Measurements from ENCODE around the gene NPW.

Gene NPW

GRCh38 chr16:2019518-2019920, at the start of gene NPW:
Gene NPW (plus strand): TSS chr16:2019785.
- DNase-seq (ENCODE audit: low read depth): no peak

- DNase-seq (ENCODE audit: low read depth): peak; percentile 62
These were observed 47.6 kb upstream of the NPW start, which contains the start of gene TBL3 for GRCh38 chr16:1971796-1972489. Gene TBL3 (plus strand): TSS chr16:1972053. CDS start chr16:1972165, 112 bp downstream.

DNA sequence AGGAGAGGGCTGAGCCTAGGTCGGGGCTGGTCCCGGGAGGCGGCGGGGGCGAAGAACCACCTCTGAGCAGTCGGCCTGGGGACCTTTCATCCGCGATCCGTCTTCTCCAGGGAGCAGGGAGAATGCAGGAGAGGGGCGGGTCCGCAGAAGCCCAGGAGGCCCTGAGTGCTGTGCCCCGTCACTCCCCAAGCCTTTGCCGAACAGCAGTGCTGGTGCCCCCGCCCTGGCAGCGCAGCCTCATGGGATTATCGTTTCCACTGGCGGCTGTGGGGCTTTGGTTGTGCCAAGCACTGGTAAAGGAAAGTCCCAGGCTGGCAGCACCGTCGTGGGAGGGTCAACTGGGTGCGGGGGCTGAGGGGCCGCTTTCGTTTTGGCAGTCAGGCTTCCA, 47.1 kb upstream of the NPW start:
- DNase-seq (ENCODE audit: low read depth): no peak

DNA sequence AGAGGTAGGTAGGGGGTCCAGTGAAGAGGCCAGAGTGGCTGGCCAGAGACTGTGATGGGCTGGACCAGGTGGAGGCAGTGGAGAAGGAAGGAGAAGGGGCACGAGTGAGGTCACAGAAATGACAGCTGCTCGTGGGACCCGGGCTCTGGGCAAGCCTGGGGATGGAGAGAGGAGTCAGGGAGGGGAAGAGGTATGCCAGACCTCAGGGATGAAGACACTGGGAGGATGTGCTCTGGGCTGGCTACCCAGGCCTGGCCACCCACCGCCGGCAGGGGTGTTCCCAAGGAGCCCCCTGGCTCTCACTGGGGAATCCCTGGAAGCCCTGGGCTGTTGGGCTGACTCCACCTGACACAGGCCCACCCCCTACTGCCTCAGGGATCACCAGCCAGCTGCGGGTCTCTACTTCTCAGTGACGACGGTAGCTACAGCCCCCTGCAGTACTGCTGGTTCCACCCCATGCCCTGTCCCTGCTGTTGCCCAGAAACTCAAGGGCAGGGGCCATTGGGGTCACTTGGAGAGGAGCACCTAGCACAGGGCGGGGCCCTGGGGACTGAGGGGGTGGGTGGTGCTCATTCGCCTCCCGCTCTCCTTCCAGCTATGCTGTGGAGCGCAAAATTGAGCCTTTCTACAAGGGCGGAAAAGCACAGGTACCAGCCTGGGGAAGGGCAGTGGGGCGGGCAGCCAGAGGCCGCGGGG, 46.0 kb upstream of the NPW start:
- DNase-seq (ENCODE audit: low read depth): no peak

DNA sequence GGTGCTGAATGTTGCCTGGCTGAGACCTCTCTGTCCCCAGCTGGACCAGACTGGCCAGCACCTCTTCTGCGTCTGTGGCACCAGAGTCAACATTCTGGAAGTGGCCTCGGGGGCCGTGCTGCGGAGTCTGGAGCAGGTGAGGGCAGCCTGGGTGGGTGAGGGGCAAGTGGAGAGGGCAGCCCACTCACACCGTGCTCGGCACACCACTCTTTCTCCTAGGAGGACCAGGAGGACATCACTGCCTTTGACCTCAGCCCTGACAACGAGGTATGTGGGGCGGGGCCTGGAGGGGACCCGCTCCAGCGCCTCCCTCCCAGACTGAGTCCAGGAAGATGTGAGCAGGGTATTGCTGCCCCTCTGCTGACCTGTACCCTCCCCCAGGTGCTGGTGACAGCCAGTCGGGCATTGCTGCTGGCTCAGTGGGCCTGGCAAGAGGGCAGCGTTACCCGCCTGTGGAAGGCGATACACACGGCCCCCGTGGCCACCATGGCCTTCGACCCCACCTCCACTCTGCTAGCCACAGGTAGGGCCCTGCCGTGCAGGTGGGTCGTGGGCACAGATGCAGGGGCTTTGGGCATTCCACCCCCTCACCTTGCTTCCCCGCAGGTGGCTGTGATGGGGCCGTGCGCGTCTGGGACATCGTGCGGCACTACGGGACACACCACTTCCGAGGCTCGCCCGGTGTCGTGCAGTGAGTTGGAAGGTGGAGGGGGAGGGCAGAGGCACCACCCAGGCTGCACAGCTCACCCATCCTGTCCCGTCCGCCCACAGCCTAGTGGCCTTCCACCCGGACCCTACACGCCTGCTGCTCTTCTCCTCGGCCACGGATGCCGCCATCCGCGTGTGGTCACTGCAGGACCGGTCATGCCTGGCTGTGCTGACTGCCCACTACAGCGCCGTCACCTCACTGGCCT, 45.2 kb upstream of the NPW start:
- no peak for DNase-seq (ENCODE audit: low read depth)

DNA sequence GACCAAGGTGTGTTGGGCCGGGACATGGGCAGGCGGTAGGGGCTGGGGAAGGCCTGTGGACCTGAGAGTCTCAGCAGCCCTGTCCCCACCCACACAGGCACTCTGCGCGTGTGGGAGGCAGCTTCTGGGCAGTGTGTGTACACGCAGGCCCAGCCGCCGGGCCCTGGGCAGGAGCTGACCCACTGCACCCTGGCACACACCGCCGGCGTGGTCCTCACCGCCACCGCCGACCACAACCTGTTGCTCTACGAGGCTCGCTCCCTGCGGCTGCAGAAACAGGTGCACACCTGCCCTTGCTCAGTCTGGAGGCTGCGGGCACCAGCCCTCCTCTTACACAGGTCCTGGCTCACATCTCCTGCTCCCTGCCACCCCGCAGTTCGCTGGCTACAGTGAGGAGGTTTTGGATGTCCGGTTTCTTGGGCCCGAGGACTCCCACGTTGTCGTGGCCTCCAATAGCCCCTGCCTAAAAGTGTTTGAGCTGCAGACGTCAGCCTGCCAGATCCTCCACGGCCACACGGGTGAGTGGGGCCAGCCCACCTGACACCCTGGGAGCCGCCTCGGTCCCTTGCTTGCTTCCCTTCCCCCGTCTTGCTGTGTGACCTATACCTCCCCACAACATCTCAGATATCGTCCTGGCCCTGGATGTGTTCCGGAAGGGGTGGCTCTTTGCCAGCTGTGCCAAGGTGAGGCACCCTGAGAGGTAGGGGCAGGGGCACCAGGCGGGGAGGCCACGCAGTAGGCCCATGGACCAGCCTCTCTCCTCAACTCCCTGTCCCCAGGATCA, 44.0 kb upstream of the NPW start:
- DNase-seq (ENCODE audit: low read depth): no peak

DNA sequence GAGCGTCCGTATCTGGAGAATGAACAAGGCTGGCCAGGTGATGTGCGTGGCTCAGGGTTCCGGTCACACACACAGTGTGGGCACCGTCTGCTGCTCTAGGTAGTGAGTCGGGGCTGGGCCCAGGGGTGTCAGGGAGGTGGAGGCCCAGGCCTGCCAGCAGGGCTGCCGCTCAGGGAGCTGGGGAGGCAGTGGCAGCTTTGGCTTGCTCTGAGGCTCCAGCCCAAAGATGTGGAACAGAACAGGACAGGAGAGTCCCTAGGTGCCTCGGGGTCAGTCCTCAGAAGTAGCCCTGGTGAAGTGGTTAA, 43.4 kb upstream of the NPW start:
- no peak for DNase-seq (ENCODE audit: low read depth)

DNA sequence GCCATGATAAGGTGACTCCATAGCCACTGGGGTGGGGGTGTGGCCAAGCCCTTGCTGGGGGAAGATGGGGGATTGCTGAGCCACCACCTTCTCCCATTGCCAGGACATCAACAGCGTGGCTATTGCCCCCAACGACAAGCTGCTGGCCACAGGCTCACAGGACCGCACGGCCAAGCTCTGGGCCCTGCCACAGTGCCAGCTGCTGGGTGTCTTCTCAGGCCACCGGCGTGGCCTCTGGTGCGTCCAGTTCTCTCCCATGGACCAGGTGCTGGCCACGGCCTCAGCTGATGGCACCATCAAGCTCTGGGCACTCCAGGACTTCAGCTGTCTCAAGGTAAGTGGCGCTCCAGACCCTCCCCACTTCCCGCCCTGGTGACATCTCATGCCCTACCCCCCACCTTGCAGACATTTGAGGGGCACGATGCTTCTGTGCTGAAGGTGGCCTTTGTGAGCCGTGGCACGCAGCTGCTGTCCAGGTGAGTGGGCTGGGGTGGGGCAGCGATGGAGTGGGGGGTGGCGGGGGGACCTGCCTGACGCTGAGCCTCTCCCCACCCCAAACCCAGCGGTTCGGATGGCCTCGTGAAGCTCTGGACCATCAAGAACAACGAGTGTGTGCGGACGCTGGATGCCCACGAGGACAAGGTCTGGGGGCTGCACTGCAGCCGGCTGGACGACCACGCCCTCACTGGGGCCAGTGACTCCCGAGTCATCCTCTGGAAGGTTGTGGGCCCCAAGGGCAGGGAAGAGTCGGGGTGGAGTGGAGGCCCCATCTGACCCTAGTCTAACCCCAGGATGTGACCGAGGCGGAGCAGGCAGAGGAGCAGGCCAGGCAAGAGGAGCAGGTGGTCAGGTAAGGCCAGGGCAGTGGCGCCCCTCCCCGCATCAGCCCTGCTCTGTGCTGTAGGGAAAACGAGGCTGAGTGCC, 42.4 kb upstream of the NPW start:
- DNase-seq (ENCODE audit: low read depth): no peak

DNA sequence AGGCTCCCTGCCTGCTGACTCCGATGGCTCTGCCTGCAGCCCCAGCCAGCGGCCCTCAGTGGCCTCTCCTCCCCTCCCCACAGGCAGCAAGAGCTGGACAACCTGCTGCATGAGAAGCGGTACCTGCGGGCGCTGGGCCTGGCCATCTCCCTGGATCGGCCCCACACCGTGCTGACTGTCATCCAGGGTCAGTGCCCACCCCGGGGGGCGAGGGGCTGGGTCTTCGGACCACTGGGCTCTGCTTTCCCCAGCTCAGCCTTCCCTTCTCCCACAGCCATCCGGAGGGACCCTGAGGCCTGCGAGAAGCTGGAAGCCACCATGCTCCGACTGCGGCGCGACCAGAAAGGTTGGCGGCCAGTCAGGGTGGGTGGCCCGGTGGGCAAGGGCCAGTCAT, 41.7 kb upstream of the NPW start:
- no peak for DNase-seq (ENCODE audit: low read depth)

- DNase-seq (ENCODE audit: low read depth): no peak
These were observed 41.0 kb upstream of the NPW start for GRCh38 chr16:1978476-1979120.

GRCh38 chr16:1979271-1980029, 40.1 kb upstream of the NPW start:
- no peak for DNase-seq (ENCODE audit: low read depth)

DNA sequence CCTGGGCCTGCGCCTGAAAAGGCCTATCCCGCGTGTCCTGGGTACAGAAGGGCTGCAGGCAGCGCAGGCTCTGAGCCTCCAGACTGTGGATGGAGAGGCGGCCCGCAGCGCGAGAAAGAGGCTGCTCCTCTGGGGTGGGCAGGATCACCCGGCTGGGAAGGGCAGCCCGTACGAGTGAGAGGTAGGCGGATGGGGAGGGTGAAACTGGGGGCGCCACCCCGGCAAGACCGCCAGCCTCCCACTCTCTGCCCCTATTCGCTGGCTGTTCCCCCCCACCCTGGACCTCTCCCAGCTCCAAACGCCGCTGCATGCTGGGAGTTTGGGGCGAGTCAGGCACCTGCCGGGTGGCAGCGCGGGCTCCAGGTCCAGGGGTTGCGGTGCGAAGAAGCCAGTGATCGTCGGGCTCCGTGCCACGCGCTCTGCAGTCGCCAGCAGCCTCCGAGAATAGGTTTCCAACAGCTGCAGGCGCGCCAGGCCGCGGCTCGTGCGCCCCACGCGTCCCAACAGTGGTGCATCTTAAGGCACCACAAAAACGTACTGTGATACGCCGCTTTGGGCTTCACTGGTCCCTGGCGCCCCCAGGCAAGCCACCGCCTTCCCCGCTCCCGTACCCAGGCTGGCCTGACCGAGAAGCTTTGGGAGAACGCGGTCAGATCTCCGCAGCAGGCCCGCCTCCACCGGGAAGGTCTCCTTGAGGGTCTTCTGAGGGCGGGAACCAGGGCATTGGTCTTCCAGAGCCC, 39.4 kb upstream of the NPW start:
- no peak for DNase-seq (ENCODE audit: low read depth)

GRCh38 chr16:1980770-1981087, 38.9 kb upstream of the NPW start:
- no peak for DNase-seq (ENCODE audit: low read depth)

DNA sequence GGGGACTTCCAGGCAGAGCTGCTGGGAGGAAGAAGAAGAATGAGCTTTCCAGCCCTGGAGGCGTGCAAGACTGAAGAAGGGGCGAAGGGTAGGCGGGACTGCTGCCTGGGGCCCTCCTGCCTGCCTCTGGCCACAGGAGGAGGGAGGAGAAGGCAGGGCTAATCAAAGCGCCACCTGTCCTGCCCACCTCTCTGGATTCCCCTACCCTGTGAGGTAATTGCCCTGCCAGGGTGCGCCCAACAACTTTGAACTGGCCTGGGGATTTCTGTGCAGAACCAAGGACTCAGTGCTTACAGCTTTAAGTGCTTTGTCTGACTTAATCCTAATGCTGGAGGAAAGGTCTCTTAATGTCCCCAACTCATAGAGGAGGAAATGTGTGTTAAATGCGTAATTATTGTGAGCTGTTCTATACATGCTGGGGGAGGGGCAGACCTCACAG, 38.2 kb upstream of the NPW start, which contains the start of gene NOXO1:
Gene NOXO1, minus strand, starts transcription at position 72 of the 439 bp plus-strand sequence. CDS start 290 bp downstream, outside the sequence.
- DNase-seq (ENCODE audit: low read depth): no peak

GRCh38 chr16:1982013-1982433, 37.6 kb upstream of the NPW start:
- DNase-seq (ENCODE audit: low read depth): no peak

DNA sequence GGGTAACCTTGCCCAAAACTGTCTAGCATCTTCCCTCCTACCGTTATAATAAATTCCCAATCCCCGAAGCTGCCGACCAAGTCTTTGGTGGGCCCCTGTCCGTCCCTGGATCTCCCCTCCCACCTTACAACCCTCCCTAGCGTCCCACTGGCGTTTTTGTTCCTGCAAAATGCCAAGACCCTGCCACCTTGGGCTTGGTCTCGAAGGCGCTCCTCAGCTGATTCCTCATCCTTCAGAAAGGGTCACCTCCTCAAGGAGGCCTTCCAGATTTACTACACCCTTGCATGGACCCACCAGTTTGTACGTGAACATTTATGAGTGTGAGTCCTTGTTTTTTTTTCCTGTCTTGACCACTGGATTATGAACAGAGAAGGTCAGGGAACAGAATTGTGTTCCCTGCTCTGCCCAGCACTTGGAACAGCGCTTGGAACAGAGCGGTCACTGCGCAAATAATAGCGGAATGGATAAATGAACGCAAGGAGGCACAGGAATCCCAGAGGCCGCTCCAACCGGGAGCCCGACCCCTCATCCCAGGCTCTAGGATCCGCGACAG, 36.5 kb upstream of the NPW start:
- no peak for DNase-seq (ENCODE audit: low read depth)

DNA sequence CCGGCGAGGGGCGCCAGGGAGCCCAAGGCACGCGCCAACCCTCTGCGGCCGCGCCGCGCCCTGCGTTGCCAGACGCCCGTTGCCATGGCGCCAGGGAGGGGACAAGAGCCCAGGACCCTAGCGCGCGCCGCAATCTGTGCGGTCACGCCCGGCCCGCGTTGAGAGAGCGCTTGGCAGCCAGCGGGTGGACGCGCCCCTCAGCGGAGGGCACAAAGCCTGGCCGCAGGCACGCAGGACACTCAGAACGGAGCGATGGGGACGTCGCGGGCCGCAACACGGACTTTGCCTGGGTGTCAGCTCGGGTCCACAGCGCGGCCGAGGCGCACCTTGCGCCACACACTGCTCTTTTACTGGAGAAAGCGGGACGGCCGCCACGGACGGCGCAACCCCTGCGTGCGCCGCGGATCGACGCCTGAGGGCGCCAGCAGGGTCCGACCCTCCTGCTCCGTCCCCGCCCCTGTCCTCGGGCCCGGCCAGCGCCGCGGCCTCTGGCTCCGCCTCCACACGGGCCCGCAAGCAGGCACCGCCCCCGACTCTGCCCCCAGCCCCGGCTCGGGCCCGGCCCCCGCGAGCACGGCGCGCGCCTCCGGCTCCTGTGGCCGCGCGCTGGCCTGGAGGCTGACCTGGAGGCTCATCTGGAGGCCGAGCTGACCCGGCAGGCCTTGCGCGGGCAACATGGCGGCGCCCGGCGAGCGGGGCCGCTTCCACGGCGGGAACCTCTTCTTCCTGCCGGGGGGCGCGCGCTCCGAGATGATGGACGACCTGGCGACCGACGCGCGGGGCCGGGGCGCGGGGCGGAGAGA, 35.8 kb upstream of the NPW start, which contains the start of gene GFER:
Gene GFER, plus strand, starts transcription at position 650 of the 803 bp plus-strand sequence. Its CDS starts 26 bp downstream, at position 676.
- peak; percentile 37 for DNase-seq (ENCODE audit: low read depth)
